Measurements from ENCODE around the gene HDAC8. TPM values are rescaled to one million over a fixed set of nuclear protein-coding genes. Genes with fewer than 3 reads are reported as not detected.

The HDAC8 gene
- total and polyA plus RNA-seq, 2 donors (not counting 1 experiment from before 2014, with no cell fraction given), result 13.3 to 41.9 TPM

DNA sequence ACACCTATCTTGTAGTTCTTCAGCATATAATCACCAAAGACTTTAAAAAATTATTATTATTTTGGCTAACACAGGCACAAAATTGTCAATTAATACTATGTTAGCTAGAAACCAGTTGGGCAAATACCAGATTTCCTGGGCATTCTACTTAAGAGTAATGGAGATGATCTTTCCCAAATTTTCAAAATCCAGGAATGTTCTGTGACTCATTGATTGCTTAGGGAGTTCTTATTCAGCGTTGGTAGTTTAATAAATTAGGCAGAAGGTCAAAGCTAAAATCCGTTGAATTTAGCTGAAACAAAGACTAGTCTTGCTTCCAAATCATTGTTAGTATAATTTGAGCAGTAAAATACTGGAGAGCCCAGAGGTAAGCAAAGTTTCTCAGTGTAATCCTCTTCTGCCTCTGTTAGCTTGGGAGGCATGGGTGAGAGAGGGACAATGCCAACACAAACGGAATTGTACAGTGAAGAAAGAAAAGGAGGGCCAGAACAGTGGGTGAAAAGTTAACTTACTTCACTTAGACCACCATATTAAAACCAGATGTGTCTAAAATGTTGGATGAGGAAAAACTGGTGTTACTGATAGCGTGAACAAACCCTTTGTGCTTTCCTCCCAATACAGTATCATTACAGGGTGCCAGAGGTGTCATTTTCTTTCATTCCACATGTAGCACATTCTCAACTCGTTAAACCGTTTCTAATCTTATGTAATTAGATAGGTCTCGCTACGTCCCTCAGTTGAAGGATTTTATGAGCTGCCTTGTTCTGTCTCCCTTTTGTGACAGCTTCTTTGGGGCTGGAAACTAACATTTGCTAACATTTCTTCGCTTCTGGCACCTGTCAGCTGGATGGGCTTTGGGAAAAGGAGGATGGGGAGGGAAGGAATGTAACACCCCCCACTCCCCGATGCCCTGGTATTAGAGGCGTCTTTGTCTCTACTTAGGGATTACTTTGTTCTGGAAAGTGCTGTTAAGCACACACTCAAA is 179.5 kb downstream of the HDAC8 start:
- Histone ChIP-seq H3K27ac (ENCODE audit: low read length in 2 of 2) (no peak overlapping the region), H3K27me3 (replicated peaks in 1 of 4; ENCODE audit: control extremely low read depth in 1 of 4, control insufficient read depth in 3 of 4, insufficient read depth in 4 of 4, low read length in 3 of 4) (no peaks in the 10 kb centered on the region), H3K4me2 (replicated peaks; ENCODE audit: low read depth, low read length, poor library complexity, severe bottlenecking) (no peak overlapping the region), H3K4me1 (ENCODE audit: control insufficient read depth in 2 of 2, insufficient read depth in 2 of 2, low read length in 2 of 2) (no peaks in the 10 kb centered on the region), H3K9ac (ENCODE audit: low read length) (no peak overlapping the region), H3K9me3 (ENCODE audit: control extremely low read depth in 1 of 3, control insufficient read depth in 2 of 3, insufficient read depth in 1 of 3, low read length in 2 of 3) (no peaks in the 10 kb centered on the region), H3K79me2 (ENCODE audit: control insufficient read depth, insufficient read depth, low read length) (no peaks in the 10 kb centered on the region), H4K20me1 (ENCODE audit: control insufficient read depth, insufficient read depth, low read length, poor library complexity, severe bottlenecking) (no peaks in the 10 kb centered on the region), H3K4me3 (ENCODE audit: control extremely low read depth in 1 of 5, extremely low read depth in 1 of 5, insufficient read depth in 1 of 5, low read depth in 2 of 5, low read length in 4 of 5) (no peak overlapping the region), H3K36me3 (replicated peaks in 1 of 2; ENCODE audit: control extremely low read depth in 1 of 2, control insufficient read depth in 1 of 2, extremely low read depth in 1 of 2, insufficient read depth in 2 of 2, low read length in 1 of 2) (no peaks in the 10 kb centered on the region), H2AFZ (ENCODE audit: insufficient read depth, low read depth, low read length, poor library complexity, severe bottlenecking) (no peak overlapping the region)
- intact Hi-C loops (cut with micrococcal nuclease), result no loop called here
- Mint-ChIP-seq H3K27me3 (no peaks in the 10 kb centered on the region), H3K9me3 (ENCODE audit: insufficient read depth) (no peaks in the 10 kb centered on the region), H3K27ac (no peak overlapping the region), H3K4me1 (no peaks in the 10 kb centered on the region), H3K4me3 (no peak overlapping the region)
- TF ChIP-seq CTCF (IDR thresholded peaks at IDR 0.05) (no peak), EZH2 (IDR thresholded peaks at IDR 0.05; ENCODE audit: borderline replicate concordance, insufficient read depth, low read depth, low read length, poor library complexity, severe bottlenecking) (no peak)
- DNase-seq (no peak), ATAC-seq (ENCODE audit: low read depth) (no peak)
- WGBS (ENCODE audit: insufficient coverage), result 100% methylated on average over 1 of the region's 11 CpGs
- CTCF ChIA-PET, result no interaction called here
- POLR2A ChIA-PET, result no interaction called here

- no peaks in the 10 kb centered on the region for H3K36me3 ChIP-seq (replicated peaks in 1 of 2; ENCODE audit: control extremely low read depth in 1 of 2, control insufficient read depth in 1 of 2, extremely low read depth in 1 of 2, insufficient read depth in 2 of 2, low read length in 1 of 2)
- no peak for TF ChIP-seq CTCF (IDR thresholded peaks at IDR 0.05)
- H3K4me1 Mint-ChIP-seq, result no peaks in the 10 kb centered on the region
- H3K9me3 ChIP-seq (ENCODE audit: control extremely low read depth in 1 of 3, control insufficient read depth in 2 of 3, insufficient read depth in 1 of 3, low read length in 2 of 3), result no peaks in the 10 kb centered on the region
- H3K4me3 Mint-ChIP-seq, result no peak overlapping the region
- intact Hi-C loops (cut with micrococcal nuclease), result no loop called here
- no peaks in the 10 kb centered on the region for H3K79me2 ChIP-seq (ENCODE audit: control insufficient read depth, insufficient read depth, low read length)
- H3K27me3 ChIP-seq (replicated peaks in 1 of 4; ENCODE audit: control extremely low read depth in 1 of 4, control insufficient read depth in 3 of 4, insufficient read depth in 4 of 4, low read length in 3 of 4), result no peaks in the 10 kb centered on the region
- no peaks in the 10 kb centered on the region for H3K27me3 Mint-ChIP-seq
- no peak overlapping the region for H3K4me3 ChIP-seq (ENCODE audit: control extremely low read depth in 1 of 5, extremely low read depth in 1 of 5, insufficient read depth in 1 of 5, low read depth in 2 of 5, low read length in 4 of 5)
- no peaks in the 10 kb centered on the region for H4K20me1 ChIP-seq (ENCODE audit: control insufficient read depth, insufficient read depth, low read length, poor library complexity, severe bottlenecking)
- no peak overlapping the region for H3K4me2 ChIP-seq (replicated peaks; ENCODE audit: low read depth, low read length, poor library complexity, severe bottlenecking)
- no peaks in the 10 kb centered on the region for H3K4me1 ChIP-seq (ENCODE audit: control insufficient read depth in 2 of 2, insufficient read depth in 2 of 2, low read length in 2 of 2)
- ChIA-PET CTCF (no interaction called here), POLR2A (no interaction called here)
- no peak overlapping the region for H3K9ac ChIP-seq (ENCODE audit: low read length)
- no peak overlapping the region for H3K27ac ChIP-seq (ENCODE audit: low read length in 2 of 2)
- H3K27ac Mint-ChIP-seq, result no peak overlapping the region
- no peaks in the 10 kb centered on the region for H3K9me3 Mint-ChIP-seq (ENCODE audit: insufficient read depth)
- ATAC-seq (ENCODE audit: low read depth), result no peak
- DNase-seq, result no peak
- H2AFZ ChIP-seq (ENCODE audit: insufficient read depth, low read depth, low read length, poor library complexity, severe bottlenecking), result no peak overlapping the region
Observed at GRCh38 chrX:72392042-72392441, 180.6 kb downstream of the HDAC8 start.

All from B cell (primary cell).